Measurements from ENCODE around the gene CCDC18. TPM values are rescaled to one million over a fixed set of nuclear protein-coding genes. Genes with fewer than 3 reads are reported as not detected.
"Not testable (repeated sequence)": the region's sequence is repeated elsewhere in the genome, so short reads cannot be mapped to it uniquely, and the experiment has no call there.

Gene CCDC18
- total RNA-seq, 1 donor from 2014 or later: 2.3 TPM

- no peak for DNase-seq (ENCODE audit: low spot score)
- peak; percentile 39 for ATAC-seq
These were observed 57.9 kb downstream of the CCDC18 start for GRCh38 chr1:93238425-93238824.

- no peak for ATAC-seq
These were observed 59.3 kb downstream of the CCDC18 start for GRCh38 chr1:93239863-93240262.

GRCh38 chr1:93243233-93243632 is 62.7 kb downstream of the CCDC18 start:
- not testable (repeated sequence) for ATAC-seq; DNase-seq (ENCODE audit: low spot score)

More at GRCh38 chr1:93239863-93240262, 59.3 kb downstream of the CCDC18 start:
- DNase-seq (ENCODE audit: low spot score): no peak

- DNase-seq (ENCODE audit: low spot score) (no peak), ATAC-seq (no peak)
These were observed 64.0 kb downstream of the CCDC18 start for GRCh38 chr1:93244298-93245069.

DNA sequence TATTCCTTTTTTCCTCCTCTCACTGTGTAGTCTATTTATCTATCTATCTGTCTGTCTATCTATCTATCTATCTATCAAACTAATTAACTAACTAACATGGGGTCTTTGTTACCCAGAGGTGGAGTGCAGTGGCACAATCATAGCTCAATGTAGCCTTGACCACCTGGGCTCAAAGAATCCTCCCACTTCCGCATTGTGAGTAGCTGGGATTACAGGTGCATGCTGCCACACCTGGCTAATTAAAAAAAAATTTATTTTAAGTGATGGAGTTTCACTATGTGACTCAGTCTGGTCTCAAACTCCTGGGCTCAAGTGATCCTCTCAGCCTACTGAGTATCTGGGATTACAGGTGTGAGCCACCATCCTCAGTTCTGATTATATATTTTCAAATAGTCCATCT is 71.4 kb downstream of the CCDC18 start:
- no peak for ATAC-seq

GRCh38 chr1:93252598-93252997 is 72.1 kb downstream of the CCDC18 start:
- DNase-seq (ENCODE audit: low spot score) (no peak), ATAC-seq (no peak)

More for the DNA sequence above, 71.4 kb downstream of the CCDC18 start:
- DNase-seq (ENCODE audit: low spot score): no peak

GRCh38 chr1:93253516-93253915 is 73.0 kb downstream of the CCDC18 start:
- no peak for ATAC-seq

DNA sequence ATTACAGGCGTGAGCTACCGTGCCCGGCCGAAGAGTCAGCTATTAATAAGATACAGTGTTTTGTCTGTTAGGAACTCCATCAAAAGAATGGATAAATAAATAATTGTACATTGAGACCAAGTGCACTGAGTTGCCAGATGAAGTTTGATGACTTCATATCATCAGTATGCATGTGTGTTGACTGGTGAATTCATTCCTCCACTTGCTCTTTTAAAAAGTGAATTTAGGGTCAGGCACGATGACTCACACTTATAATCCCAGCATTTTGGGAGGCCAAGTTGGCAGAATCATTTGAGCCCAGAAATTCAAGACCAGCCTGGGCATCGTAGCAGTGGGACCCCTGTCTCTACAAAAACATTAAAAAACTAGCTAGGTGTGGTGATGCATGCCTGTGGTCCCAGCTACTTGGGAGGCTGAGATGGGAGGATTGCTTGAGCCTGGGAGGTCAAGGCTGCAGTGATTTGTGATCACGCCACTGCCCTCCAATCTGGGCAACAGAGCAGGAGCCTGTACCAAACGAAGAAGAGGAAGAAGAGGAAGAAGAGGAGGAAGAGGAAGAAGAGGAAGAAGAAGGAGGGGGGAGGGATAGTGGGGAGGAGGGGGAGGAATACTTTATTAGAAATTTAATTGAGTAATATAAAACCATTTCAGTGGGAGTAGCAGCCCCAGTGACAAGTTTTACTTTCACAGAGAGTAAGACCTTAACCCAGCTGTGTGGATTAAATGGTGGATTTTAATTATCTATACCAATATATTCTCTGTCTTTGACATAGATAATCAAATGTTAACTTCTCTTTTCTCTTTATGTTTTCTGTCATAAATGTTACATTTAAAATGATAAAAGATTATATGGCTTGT is 74.9 kb downstream of the CCDC18 start:
- no peak for DNase-seq (ENCODE audit: low spot score)
- no peak for ATAC-seq

More at GRCh38 chr1:93253516-93253915, 73.0 kb downstream of the CCDC18 start:
- no peak for DNase-seq (ENCODE audit: low spot score)

DNA sequence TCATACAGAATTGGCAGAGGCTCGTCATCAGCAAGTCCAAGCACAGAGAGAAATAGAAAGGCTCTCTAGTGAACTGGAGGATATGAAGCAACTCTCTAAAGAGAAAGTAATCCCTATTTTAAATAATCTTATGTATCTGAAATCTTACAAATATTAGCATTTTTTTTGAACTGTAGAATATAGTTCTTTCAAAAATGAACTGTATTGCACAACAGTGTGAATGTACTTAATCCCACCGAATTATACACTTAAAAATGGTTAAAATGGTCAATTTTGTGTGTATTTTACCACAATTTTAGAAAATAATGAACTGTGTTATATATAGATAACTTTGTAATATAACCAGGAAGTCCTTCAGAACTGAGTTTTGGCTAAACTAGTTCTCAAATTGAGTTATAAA is 75.9 kb downstream of the CCDC18 start:
- DNase-seq (ENCODE audit: low spot score) (no peak), ATAC-seq (no peak)

DNA sequence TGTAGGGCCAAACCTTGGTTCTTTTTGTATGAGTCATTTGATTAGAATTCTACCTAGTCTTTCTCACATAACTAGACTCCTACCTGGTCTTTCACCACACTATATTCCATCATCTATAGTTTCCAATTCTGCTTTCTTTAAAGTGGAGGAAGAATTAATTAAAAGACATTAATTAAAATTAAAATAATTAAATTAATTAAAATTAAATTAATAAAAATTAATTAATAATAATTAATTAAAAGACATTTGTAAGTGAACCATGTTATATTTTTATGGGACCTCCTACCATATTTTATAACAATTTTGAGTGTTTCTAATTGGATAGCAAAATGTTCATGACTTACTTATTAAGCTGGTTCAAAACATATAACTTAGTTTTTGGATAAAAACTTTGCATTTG is 77.4 kb downstream of the CCDC18 start:
- DNase-seq (ENCODE audit: low spot score): no peak
- no peak for ATAC-seq

GRCh38 chr1:93260726-93261125 is 80.2 kb downstream of the CCDC18 start:
- not testable (repeated sequence) for DNase-seq (ENCODE audit: low spot score); ATAC-seq

GRCh38 chr1:93262645-93263044 is 82.1 kb downstream of the CCDC18 start:
- ATAC-seq (no peak), DNase-seq (ENCODE audit: low spot score) (no peak)

DNA sequence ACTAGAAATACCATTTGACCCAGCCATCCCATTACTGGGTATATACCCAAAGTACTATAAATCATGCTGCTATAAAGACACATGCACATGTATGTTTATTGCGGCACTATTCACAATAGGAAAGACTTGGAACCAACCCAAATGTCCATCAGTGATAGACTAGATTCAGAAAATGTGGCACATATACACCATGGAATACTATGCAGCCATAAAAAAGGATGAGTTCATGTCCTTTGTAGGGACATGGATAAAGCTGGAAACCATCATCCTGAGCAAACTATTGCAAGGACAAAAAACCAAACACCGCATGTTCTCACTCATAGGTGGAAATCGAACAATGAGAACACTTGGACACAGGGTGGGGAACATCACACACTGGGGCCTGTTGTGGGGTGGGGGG is 88.4 kb downstream of the CCDC18 start:
- not testable (repeated sequence) for DNase-seq (ENCODE audit: low spot score); ATAC-seq

GRCh38 chr1:93275262-93275633 is 94.7 kb downstream of the CCDC18 start:
- not testable (repeated sequence) for DNase-seq (ENCODE audit: low spot score)
- ATAC-seq: peak; percentile 44

DNA sequence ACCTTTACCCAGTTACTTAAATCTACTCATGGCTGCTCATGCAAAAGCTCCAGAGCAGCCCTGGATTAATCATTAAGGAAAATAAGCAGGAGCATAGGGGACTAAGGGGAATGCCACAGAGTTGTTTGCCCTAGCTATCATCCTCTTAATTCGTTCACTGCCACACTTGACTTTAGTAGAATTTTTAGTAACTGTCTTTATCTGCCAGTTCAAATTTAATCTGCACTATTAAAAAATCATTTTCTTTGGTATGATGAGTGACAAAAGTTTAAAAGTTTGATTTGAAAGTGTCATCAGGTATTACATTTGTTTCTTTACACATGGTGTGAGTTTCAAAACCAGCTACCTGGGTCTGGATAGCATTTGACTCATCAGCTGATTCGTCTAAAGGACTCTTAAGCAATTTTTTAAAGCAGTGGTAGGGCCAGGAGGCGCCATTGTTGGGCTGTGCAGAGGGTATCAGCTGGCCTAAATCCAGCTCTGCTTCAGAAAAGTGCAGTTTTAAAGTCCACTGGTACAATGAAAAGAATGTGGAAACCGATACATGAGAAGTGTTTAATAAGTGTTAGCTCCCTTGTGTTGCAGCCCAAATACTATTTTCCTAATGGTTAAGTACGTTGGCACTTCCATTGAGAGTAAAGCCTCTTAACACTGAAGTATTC is 95.2 kb downstream of the CCDC18 start:
- peak; percentile 93 for ATAC-seq
- DNase-seq (ENCODE audit: low spot score): peak; percentile 64

DNA sequence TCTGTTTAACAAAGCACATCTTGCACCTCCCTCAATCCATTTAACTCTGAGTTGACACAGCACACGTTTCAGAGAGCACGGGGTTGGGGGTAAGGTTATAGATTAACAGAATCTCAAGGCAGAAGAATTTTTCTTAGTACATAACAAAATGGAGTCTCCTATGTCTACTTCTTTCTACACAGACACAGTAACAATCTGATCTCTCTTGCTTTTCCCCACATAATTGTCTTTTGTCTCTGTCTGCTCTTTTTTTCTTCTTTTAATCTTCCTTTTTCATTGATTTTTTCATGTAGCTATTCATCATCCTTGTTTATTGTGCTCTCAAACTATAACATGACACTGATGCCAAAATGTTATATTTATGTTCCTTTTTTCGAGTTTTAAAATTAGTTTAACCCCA is 97.0 kb downstream of the CCDC18 start:
- not testable (repeated sequence) for ATAC-seq; DNase-seq (ENCODE audit: low spot score)

DNA sequence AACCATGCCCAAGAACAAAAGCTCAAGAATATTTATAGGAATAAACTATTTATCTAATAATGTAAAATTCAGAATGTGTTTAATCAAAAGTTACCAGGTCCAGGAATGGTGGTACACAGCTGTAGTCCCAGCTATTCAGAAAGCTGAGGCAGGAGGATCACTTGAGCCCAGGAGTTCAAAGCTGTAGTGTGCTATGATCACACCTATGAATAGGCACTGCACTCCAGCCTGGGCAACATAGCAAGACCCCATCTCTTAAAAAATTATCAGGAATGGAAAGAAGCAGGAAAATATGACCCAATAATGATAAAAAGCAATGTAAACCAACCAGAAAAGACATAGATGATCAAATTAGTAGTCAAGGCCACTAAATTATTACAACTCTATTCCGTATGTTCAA is 103.0 kb downstream of the CCDC18 start:
- no peak for DNase-seq (ENCODE audit: low spot score)
- no peak for ATAC-seq

GRCh38 chr1:93288558-93288957 is 108.0 kb downstream of the CCDC18 start:
- ATAC-seq: peak; percentile 55
- DNase-seq (ENCODE audit: low spot score): no peak

GRCh38 chr1:93296555-93297154 is 116.1 kb downstream of the CCDC18 start:
- ATAC-seq: no peak
- DNase-seq (ENCODE audit: low spot score): no peak

- ATAC-seq: no peak
- DNase-seq (ENCODE audit: low spot score): no peak
These were observed 120.6 kb downstream of the CCDC18 start for GRCh38 chr1:93301131-93301530.

- DNase-seq (ENCODE audit: low spot score): no peak
- ATAC-seq: no peak
These were observed 121.6 kb downstream of the CCDC18 start for GRCh38 chr1:93302078-93302477.

Data from left lobe of liver (tissue), 2 donors.